Measurements from ENCODE around the gene CELSR2. TPM values are rescaled to one million over a fixed set of nuclear protein-coding genes. Genes with fewer than 3 reads are reported as not detected.

CELSR2 gene
- total and polyA plus RNA-seq, 2 experiments from 2014 or later = 11.2 to 35.1 TPM

GRCh38 chr1:109237512-109237911 is 11.8 kb upstream of the CELSR2 start:
- Histone ChIP-seq H3K9me2 (ENCODE audit: insufficient read depth) (no peaks in the 10 kb centered on the region), H3K27ac (ENCODE audit: low read depth) (0 out of 2 replicates have a peak overlapping the region, but pooled peaks have one; percentile 89), H3K27me3 (ENCODE audit: insufficient read depth) (no peaks in the 10 kb centered on the region), H4K20me1 (replicated peaks; ENCODE audit: insufficient read depth) (no peaks in the 10 kb centered on the region), H3K79me2 (replicated peaks; ENCODE audit: insufficient read depth) (no peaks in the 10 kb centered on the region), H2AFZ (no peak overlapping the region), H3K4me2 (no peak overlapping the region), H3K4me3 (no peak overlapping the region), H3K4me1 (ENCODE audit: insufficient read depth) (peaks cover 54% of the 10 kb centered on the region), H3F3A (replicated peaks; ENCODE audit: low read depth) (peaks cover 31% of the 10 kb centered on the region), H3K36me3 (ENCODE audit: insufficient read depth) (peaks cover 44% of the 10 kb centered on the region)
- Mint-ChIP-seq H3K4me3 (no peak overlapping the region; the same call in 2 of the 3 replicates), H3K4me1 (peaks cover 48% of the 10 kb centered on the region), H3K9me3 (no peaks in the 10 kb centered on the region; the same call in 2 of the 3 replicates), H3K27me3 (ENCODE audit: insufficient read depth, low read depth, poor library complexity) (peaks cover 14% of the 10 kb centered on the region), H3K36me3 (ENCODE audit: low read depth) (peaks cover 57% of the 10 kb centered on the region), H3K27ac (peak overlapping the region; percentile 66; the same call in 1 of the 2 replicates)
- ATAC-seq = no peak; the same call in 2 of the 3 replicates
- no peak for DNase-seq (ENCODE audit: low spot score)
- TF ChIP-seq ZNF331 (CRISPR knock-in tag; IDR thresholded peaks at IDR 0.05; ENCODE audit: low read depth) (no peak), CTCF (conservative IDR thresholded peaks at IDR 0.05; ENCODE audit: low read depth in 2 of 2) (no peak), ETS1 (IDR thresholded peaks at IDR 0.05) (no peak), ZNF114 (CRISPR knock-in tag; IDR thresholded peaks at IDR 0.05) (no peak), CREB1 (CRISPR knock-in tag; IDR thresholded peaks at IDR 0.05; ENCODE audit: low read depth) (no peak), NANOG (IDR thresholded peaks at IDR 0.05; ENCODE audit: borderline replicate concordance) (no peak), JUNB (IDR thresholded peaks at IDR 0.05; ENCODE audit: unreplicated experiment) (no peak), ZNF462 (CRISPR knock-in tag; IDR thresholded peaks at IDR 0.05) (no peak), STAT1 (IDR thresholded peaks at IDR 0.05; ENCODE audit: unreplicated experiment) (no peak), REST (IDR thresholded peaks at IDR 0.05; ENCODE audit: unreplicated experiment) (no peak), POLR2AphosphoS5 (IDR thresholded peaks at IDR 0.05; ENCODE audit: low read depth) (no peak), EZH2 (IDR thresholded peaks at IDR 0.05; ENCODE audit: low read depth, unreplicated experiment) (no peak), EZH2phosphoT487 (IDR thresholded peaks at IDR 0.05; ENCODE audit: unreplicated experiment) (no peak)
